Measurements from ENCODE around the gene SLC39A7. TPM values are rescaled to one million over a fixed set of nuclear protein-coding genes. Genes with fewer than 3 reads are reported as not detected.

The SLC39A7 gene
- total and polyA plus RNA-seq, 2 of the 13 experiments (the other 11 are each of a cell fraction or from before 2014, with no cell fraction given): 142 to 229 TPM

DNA sequence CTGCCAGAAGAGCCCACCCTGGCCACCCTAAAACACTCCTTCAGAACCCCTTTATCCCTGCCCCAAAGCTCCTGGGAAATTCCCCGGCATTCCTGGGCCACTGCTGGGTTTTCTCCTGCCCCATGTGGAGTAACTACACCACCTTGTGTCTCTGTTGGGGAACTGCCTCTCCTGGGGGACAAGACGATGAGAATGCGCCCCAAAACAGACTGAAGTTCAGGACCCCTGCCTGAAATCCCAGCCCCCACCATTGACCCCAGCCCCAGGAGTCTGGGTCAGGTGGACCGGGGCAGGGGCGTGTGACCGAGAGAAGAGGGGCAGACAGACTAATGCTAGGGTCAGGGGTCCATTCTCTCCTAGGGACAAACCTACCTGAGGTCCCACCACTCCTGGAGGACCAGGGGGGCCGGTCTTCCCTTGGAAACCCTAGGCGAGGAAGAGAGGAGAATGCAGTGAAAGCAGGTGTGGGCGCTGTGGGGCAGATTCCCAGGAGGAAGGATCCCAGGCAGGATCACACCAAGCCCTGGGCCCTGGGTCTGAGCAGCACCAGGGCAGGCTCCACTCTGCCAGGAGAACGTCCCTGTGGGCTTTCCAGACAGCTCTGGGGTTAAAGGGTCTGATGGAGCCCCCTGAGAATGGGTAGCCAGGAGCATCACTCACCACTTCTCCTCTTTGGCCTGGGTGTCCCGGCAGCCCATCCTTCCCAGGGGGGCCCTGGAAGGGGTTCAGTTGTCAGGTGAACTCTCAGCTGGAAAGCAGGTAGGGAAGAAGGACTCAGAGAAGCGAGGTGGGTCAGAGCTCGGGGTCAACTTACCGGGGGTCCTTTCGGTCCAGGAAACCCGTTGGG lies 27.8 kb upstream of the SLC39A7 start (continued):
- no peak for TF ChIP-seq ISL2 (CRISPR knock-in tag; IDR thresholded peaks at IDR 0.05)
- TF ChIP-seq HIVEP1 (CRISPR knock-in tag; IDR thresholded peaks at IDR 0.05): no peak
- TF ChIP-seq, protein P1, sequence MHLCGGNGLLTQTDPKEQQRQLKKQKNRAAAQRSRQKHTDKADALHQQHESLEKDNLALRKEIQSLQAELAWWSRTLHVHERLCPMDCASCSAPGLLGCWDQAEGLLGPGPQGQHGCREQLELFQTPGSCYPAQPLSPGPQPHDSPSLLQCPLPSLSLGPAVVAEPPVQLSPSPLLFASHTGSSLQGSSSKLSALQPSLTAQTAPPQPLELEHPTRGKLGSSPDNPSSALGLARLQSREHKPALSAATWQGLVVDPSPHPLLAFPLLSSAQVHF (CRISPR knock-in tag; IDR thresholded peaks at IDR 0.05): no peak
- TF ChIP-seq NR3C1 (CRISPR knock-in tag; IDR thresholded peaks at IDR 0.05): no peak
- TF ChIP-seq TBP (CRISPR knock-in tag; IDR thresholded peaks at IDR 0.05): no peak
- TF ChIP-seq, protein P2, sequence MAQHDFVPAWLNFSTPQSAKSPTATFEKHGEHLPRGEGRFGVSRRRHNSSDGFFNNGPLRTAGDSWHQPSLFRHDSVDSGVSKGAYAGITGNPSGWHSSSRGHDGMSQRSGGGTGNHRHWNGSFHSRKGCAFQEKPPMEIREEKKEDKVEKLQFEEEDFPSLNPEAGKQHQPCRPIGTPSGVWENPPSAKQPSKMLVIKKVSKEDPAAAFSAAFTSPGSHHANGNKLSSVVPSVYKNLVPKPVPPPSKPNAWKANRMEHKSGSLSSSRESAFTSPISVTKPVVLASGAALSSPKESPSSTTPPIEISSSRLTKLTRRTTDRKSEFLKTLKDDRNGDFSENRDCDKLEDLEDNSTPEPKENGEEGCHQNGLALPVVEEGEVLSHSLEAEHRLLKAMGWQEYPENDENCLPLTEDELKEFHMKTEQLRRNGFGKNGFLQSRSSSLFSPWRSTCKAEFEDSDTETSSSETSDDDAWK (CRISPR knock-in tag; IDR thresholded peaks at IDR 0.05): no peak
- TF ChIP-seq, protein P3, sequence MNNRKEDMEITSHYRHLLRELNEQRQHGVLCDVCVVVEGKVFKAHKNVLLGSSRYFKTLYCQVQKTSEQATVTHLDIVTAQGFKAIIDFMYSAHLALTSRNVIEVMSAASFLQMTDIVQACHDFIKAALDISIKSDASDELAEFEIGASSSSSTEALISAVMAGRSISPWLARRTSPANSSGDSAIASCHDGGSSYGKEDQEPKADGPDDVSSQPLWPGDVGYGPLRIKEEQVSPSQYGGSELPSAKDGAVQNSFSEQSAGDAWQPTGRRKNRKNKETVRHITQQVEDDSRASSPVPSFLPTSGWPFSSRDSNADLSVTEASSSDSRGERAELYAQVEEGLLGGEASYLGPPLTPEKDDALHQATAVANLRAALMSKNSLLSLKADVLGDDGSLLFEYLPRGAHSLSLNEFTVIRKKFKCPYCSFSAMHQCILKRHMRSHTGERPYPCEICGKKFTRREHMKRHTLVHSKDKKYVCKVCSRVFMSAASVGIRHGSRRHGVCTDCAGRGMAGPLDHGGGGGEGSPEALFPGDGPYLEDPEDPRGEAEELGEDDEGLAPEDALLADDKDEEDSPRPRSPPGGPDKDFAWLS (CRISPR knock-in tag; IDR thresholded peaks at IDR 0.05; ENCODE audit: borderline replicate concordance): no peak
- no peak for TF ChIP-seq TCF7L2 (IDR thresholded peaks at IDR 0.05; ENCODE audit: low read depth, low read length)
- no peak for TF ChIP-seq KLF12 (CRISPR knock-in tag; IDR thresholded peaks at IDR 0.05; ENCODE audit: borderline replicate concordance)
- no peak for TF ChIP-seq SMAD9 (CRISPR knock-in tag; IDR thresholded peaks at IDR 0.05)
- TF ChIP-seq, protein P4, sequence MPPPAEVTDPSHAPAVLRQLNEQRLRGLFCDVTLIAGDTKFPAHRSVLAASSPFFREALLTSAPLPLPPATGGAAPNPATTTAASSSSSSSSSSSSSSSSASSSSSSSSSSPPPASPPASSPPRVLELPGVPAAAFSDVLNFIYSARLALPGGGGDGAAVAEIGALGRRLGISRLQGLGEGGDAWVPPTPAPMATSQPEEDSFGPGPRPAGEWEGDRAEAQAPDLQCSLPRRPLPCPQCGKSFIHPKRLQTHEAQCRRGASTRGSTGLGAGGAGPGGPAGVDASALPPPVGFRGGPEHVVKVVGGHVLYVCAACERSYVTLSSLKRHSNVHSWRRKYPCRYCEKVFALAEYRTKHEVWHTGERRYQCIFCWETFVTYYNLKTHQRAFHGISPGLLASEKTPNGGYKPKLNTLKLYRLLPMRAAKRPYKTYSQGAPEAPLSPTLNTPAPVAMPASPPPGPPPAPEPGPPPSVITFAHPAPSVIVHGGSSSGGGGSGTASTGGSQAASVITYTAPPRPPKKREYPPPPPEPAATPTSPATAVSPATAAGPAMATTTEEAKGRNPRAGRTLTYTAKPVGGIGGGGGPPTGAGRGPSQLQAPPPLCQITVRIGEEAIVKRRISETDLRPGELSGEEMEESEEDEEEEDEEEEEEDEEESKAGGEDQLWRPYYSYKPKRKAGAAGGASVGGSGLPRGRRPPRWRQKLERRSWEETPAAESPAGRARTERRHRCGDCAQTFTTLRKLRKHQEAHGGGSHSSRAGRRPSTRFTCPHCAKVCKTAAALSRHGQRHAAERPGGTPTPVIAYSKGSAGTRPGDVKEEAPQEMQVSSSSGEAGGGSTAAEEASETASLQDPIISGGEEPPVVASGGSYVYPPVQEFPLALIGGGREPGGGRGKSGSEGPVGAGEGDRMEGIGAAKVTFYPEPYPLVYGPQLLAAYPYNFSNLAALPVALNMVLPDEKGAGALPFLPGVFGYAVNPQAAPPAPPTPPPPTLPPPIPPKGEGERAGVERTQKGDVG (CRISPR knock-in tag; IDR thresholded peaks at IDR 0.05; ENCODE audit: borderline replicate concordance): no peak
- 0 out of 2 replicates have a peak, but pooled peaks have one; percentile 23 for TF ChIP-seq ZNF124 (CRISPR knock-in tag; IDR thresholded peaks at IDR 0.05)
- no peak for TF ChIP-seq ZIK1 (CRISPR knock-in tag; IDR thresholded peaks at IDR 0.05; ENCODE audit: borderline replicate concordance, low read depth)
- TF ChIP-seq ZNF510 (CRISPR knock-in tag; IDR thresholded peaks at IDR 0.05; ENCODE audit: low read depth): no peak
- TF ChIP-seq KDM5A (IDR thresholded peaks at IDR 0.05; ENCODE audit: borderline replicate concordance, low read length): no peak
- TF ChIP-seq, protein P5, sequence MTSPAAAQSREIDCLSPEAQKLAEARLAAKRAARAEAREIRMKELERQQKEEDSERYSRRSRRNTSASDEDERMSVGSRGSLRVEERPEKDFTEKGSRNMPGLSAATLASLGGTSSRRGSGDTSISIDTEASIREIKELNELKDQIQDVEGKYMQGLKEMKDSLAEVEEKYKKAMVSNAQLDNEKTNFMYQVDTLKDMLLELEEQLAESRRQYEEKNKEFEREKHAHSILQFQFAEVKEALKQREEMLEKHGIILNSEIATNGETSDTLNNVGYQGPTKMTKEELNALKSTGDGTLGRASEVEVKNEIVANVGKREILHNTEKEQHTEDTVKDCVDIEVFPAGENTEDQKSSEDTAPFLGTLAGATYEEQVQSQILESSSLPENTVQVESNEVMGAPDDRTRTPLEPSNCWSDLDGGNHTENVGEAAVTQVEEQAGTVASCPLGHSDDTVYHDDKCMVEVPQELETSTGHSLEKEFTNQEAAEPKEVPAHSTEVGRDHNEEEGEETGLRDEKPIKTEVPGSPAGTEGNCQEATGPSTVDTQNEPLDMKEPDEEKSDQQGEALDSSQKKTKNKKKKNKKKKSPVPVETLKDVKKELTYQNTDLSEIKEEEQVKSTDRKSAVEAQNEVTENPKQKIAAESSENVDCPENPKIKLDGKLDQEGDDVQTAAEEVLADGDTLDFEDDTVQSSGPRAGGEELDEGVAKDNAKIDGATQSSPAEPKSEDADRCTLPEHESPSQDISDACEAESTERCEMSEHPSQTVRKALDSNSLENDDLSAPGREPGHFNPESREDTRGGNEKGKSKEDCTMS (CRISPR knock-in tag; conservative IDR thresholded peaks at IDR 0.05): no peak
- no peak for TF ChIP-seq SOX13 (IDR thresholded peaks at IDR 0.05)
- TF ChIP-seq SOX13 (CRISPR knock-in tag; conservative IDR thresholded peaks at IDR 0.05 in 1 of 2, IDR thresholded peaks at IDR 0.05 in 1 of 2): no peak
- no peak for TF ChIP-seq NFRKB (IDR thresholded peaks at IDR 0.05)
- no peak for TF ChIP-seq SOX6 (IDR thresholded peaks at IDR 0.05)
- no peak for TF ChIP-seq SOX6 (CRISPR knock-in tag; IDR thresholded peaks at IDR 0.05)
